Uterus (tissue), 4 donors: ENCODE measurements around the gene MAMLD1. TPM values are rescaled to one million over a fixed set of nuclear protein-coding genes. Genes with fewer than 3 reads are reported as not detected.

Experiments
- DNase-seq, 2 donors: peaks; one replicate each; pipeline ENCODE4 v3.0.0-alpha.2; 2019 to 2020
- H3K27ac ChIP-seq, 2 donors: fragments of 200-600 bp; sonication (generic); 1 replicate in 1 of 2; 2 replicates in 1 of 2; pipeline ENCODE4 v1.5.1; 2016 to 2018
- H3K27me3 ChIP-seq, 2 donors: fragments of 200-600 bp; sonication (generic); one replicate each; pipeline ENCODE4 v1.5.1; 2018 to 2019; ENCODE audit warnings: control low read depth in 1 of 2
- H3K36me3 ChIP-seq, 2 donors: fragments of 200-600 bp; sonication (generic); one replicate each; pipeline ENCODE4 v1.5.1; 2019; ENCODE audit warnings: control low read depth in 1 of 2
- H3K4me1 ChIP-seq, 2 donors: fragments of 200-600 bp; sonication (generic); one replicate each; pipeline ENCODE4 v1.5.1; 2018 to 2019; ENCODE audit warnings: control low read depth in 1 of 2
- H3K4me3 ChIP-seq, 2 donors: fragments of 200-600 bp; sonication (generic); 1 replicate in 1 of 2; 2 replicates in 1 of 2; pipeline ENCODE4 v1.5.1; 2018 to 2019; ENCODE audit warnings: mild to moderate bottlenecking in 1 of 2
- H3K9me3 ChIP-seq, 2 donors: fragments of 200-600 bp; sonication (generic); one replicate each; pipeline ENCODE4 v1.5.1; 2019; ENCODE audit warnings: control low read depth in 1 of 2
- POLR2A ChIP-seq, 2 donors: fragments of 450-650 bp; IDR thresholded peaks; one replicate each; pipeline ENCODE4 v1.6.1; 2016; ENCODE audit warnings: antibody characterized with exemption in 2 of 2, mild to moderate bottlenecking in 1 of 2, moderate library complexity in 1 of 2
- intact Hi-C: fragments of 100-400 bp; cut with DNase I; formaldehyde crosslinking; loops from one replicate; pipeline ENCODE4 v1.15.1; 2023; ENCODE audit warnings: low total_unique reads
- total RNA-seq, 4 donors: library from RNA; depleted of rRNA in 3 of 4; stranded (reverse); fragments of >200 nt in 3 of 4; gene quantifications; one replicate each; pipeline versions ENCODE4 v1.1.0 to v1.2.4, GENCODE V29; 2014 to 2023
- TF ChIP-seq, protein P1 (sequence below), 4 experiments: fragments of 200-600 bp in 2 of 4; fragments of 450-650 bp in 2 of 4; sonication (generic) in 2 of 4; IDR thresholded peaks; one replicate each; pipeline ENCODE4 v1.5.1; 2016 to 2019; ENCODE audit warnings: antibody characterized with exemption in 4 of 4, mild to moderate bottlenecking in 2 of 4, moderate library complexity in 1 of 4
- donor health status: DM: yes; HTN: yes; CAD: no.

Gene MAMLD1
- total RNA-seq, 4 donors from 2014 or later, result 0.77 to 20.6 (median 2.2) TPM

DNA sequence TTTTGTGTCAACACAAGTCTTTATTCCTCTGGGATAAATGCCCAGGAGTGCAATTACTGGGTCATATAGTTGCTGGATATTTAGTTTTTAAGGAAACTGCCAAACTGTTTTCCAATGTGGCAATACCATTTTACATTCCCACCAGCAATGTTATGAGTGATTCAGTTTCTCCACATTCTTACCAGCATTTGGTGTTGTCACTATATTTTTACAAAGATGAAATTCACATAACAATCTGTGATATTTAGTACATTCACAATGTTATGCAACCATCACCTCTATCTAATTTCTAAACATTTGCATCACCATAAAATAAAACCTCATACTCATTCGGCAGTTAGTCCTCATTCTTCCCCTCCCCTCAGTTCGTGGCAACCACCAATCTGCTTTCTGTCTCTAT lies 75.0 kb downstream of the MAMLD1 start:
- Histone ChIP-seq H3K27me3 (no peaks in the 10 kb centered on the region), H3K4me3 (no peak overlapping the region), H3K36me3 (no peaks in the 10 kb centered on the region), H3K4me1 (no peaks in the 10 kb centered on the region), H3K9me3 (no peaks in the 10 kb centered on the region), H3K27ac (no peak overlapping the region)
- no peak for TF ChIP-seq POLR2A (IDR thresholded peaks at IDR 0.05)
- TF ChIP-seq, protein P1, sequence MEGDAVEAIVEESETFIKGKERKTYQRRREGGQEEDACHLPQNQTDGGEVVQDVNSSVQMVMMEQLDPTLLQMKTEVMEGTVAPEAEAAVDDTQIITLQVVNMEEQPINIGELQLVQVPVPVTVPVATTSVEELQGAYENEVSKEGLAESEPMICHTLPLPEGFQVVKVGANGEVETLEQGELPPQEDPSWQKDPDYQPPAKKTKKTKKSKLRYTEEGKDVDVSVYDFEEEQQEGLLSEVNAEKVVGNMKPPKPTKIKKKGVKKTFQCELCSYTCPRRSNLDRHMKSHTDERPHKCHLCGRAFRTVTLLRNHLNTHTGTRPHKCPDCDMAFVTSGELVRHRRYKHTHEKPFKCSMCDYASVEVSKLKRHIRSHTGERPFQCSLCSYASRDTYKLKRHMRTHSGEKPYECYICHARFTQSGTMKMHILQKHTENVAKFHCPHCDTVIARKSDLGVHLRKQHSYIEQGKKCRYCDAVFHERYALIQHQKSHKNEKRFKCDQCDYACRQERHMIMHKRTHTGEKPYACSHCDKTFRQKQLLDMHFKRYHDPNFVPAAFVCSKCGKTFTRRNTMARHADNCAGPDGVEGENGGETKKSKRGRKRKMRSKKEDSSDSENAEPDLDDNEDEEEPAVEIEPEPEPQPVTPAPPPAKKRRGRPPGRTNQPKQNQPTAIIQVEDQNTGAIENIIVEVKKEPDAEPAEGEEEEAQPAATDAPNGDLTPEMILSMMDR (IDR thresholded peaks at IDR 0.05), result no peak
- no peak for DNase-seq
- intact Hi-C loops, result no loop called here

DNA sequence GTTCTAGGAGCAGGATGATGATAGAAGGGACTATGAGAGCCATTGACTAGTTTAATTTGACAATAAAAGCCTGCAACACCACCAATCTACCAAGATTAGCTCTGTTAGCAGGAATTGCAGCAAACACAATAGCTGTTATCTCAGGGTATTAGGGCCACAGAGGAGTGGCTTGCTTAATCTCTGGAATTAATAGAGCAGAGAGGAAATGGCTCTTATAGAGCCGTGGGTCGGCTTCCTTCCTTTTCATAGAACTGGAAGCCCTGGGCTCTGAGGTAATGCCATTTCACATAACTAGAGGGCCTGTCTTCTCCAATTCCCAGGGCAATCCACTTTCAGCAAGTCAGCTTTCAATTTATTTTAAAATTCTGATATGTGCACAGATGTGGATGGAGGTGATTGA lies 83.0 kb downstream of the MAMLD1 start:
- Histone ChIP-seq H3K4me1 (no peaks in the 10 kb centered on the region), H3K36me3 (no peaks in the 10 kb centered on the region), H3K27me3 (no peaks in the 10 kb centered on the region), H3K4me3 (no peak overlapping the region), H3K27ac (no peak overlapping the region), H3K9me3 (no peaks in the 10 kb centered on the region)
- no peak for DNase-seq
- TF ChIP-seq, protein P1 (IDR thresholded peaks at IDR 0.05), result no peak
- no peak for TF ChIP-seq POLR2A (IDR thresholded peaks at IDR 0.05)
- intact Hi-C loops, result no loop called here

DNA sequence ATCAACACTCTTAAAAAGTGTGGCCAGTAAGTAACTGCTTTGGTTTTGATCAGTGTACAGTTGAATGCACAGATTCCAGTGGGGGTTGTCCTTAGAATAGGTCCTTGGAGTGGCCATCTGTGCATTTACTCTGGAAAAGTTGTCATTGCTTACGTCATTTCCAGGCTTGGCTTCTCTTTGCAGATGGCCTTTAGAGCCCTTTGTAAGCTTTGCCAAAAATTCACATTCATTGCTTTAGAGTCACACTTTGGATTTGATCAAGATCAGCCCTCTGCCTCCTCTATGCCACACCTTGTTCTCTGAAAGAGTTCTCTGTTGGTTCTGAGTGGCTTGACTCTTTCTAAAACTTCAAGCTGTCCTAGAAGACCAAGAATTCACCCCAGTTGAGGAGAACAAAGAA lies 83.9 kb downstream of the MAMLD1 start:
- intact Hi-C loops, result no loop called here
- DNase-seq, result no peak
- Histone ChIP-seq H3K36me3 (no peaks in the 10 kb centered on the region), H3K4me3 (no peak overlapping the region), H3K4me1 (no peaks in the 10 kb centered on the region), H3K9me3 (no peaks in the 10 kb centered on the region), H3K27me3 (no peaks in the 10 kb centered on the region), H3K27ac (no peak overlapping the region)
- no peak for TF ChIP-seq POLR2A (IDR thresholded peaks at IDR 0.05)
- TF ChIP-seq, protein P1 (IDR thresholded peaks at IDR 0.05), result no peak

DNA sequence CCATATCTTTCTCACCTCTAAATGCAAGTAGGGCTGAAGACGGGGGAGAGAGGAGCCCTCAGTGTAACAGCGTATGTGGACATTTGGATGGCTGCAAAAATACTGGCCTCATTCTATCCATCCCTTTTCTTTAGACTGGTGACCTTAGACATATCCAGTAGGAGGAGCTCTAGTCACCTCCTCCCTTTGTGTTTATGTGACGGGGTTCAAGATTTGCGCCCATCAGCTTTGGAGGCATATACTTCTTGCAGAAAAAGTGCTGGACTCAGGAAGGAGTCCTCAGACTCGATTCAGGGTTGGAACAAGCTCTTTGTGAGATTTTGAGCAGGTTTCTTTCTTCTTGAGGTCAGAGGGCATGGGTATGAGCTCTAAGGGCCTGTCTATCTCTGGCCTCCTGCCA lies 86.2 kb downstream of the MAMLD1 start:
- H3K4me1 ChIP-seq, result no peaks in the 10 kb centered on the region
- H3K36me3 ChIP-seq, result no peaks in the 10 kb centered on the region
- no peaks in the 10 kb centered on the region for H3K9me3 ChIP-seq
- no peaks in the 10 kb centered on the region for H3K27me3 ChIP-seq
- no peak for TF ChIP-seq POLR2A (IDR thresholded peaks at IDR 0.05)
- TF ChIP-seq, protein P1 (IDR thresholded peaks at IDR 0.05), result no peak
- no peak for DNase-seq
- no peak overlapping the region for H3K4me3 ChIP-seq
- intact Hi-C loops, result no loop called here
- no peak overlapping the region for H3K27ac ChIP-seq

DNA sequence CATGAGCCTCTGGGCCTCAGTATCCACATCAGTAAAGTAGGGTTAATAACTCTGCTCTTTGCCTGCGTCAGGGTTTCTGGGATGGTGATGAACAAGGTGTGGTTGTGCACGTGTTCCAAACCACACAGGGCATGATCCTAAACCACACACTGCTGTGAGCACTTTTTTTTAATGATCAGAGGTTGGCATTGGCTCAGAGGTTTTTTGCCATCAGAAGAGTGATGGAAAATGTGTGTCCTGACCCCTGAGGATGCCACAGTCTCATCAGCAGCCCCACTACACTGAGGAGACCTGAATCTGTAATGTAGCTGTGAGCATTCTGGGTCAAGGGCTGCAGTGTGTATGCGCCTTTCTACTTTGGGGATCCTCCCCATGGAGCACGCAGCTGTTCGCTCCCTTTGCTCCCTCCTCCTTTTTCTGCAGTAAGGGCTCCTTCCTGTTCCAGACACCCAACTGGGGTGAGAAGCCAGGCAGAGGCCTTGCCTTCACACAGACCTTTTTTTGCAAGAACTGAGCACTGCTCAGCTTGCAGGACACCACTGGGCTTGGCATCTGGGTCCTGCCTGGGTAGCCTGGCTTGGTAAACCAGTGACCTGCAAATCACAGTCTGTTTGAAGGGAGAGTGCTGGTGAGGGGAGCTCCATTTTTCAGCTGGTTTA lies 87.5 kb downstream of the MAMLD1 start:
- no peak for DNase-seq
- Histone ChIP-seq H3K27ac (no peak overlapping the region), H3K4me3 (no peak overlapping the region), H3K9me3 (no peaks in the 10 kb centered on the region), H3K27me3 (no peaks in the 10 kb centered on the region), H3K4me1 (no peaks in the 10 kb centered on the region), H3K36me3 (no peaks in the 10 kb centered on the region)
- TF ChIP-seq, protein P1 (IDR thresholded peaks at IDR 0.05), result no peak
- no peak for TF ChIP-seq POLR2A (IDR thresholded peaks at IDR 0.05)
- intact Hi-C loops, result no loop called here
